ENCODE data around the gene COX8A. TPM values are rescaled to one million over a fixed set of nuclear protein-coding genes. Genes with fewer than 3 reads are reported as not detected.

The COX8A gene
- total and polyA plus RNA-seq, 10 of the 15 experiments (the other 5 are each of a cell fraction or from before 2014, with no cell fraction given): 243 to 1,476 (median 522) TPM

DNA sequence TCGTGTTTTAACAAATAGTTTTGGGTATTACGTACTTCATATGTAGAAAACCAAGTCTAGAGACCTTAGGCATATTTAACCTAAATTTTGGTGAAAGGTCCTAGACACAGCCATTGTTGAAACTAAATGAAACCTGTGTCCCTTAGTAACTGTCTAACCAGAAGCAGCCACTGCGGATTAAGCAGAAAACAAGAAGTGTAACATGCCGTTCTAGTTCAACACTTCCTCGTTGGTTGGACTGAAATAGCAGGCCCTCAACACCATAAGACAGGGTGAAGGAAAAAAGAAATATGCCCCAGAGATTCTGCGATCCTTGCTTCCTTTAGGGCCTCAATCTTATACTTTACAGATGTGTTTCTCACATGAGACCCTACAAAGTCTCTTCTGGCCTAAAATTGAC, 33.6 kb upstream of the COX8A start:
- no peak for DNase-seq (ENCODE audit: low read depth, low spot score)
- Histone ChIP-seq H3K4me2 (ENCODE audit: control insufficient read depth, insufficient read depth) (peak overlapping the region; percentile 77), H2AFZ (ENCODE audit: control insufficient read depth, low read depth, low read length) (peak overlapping the region; percentile 41; the same call in 1 of the 2 replicates), H3K79me2 (ENCODE audit: control insufficient read depth, insufficient read depth, low read length) (peaks cover 43% of the 10 kb centered on the region), H3K9me3 (replicated peaks; ENCODE audit: control insufficient read depth, insufficient read depth, low read length) (no peaks in the 10 kb centered on the region), H4K20me1 (ENCODE audit: control insufficient read depth, insufficient read depth) (no peaks in the 10 kb centered on the region), H3K9ac (ENCODE audit: control insufficient read depth, insufficient read depth, low read length) (peak overlapping the region; percentile 24; the same call in 1 of the 2 replicates), H3K4me3 (peak overlapping the region; percentile 91; the same call in 1 of the 2 replicates), H3K27ac (ENCODE audit: control insufficient read depth, insufficient read depth) (peak overlapping the region; percentile 35), H3K4me1 (ENCODE audit: control insufficient read depth, insufficient read depth, low read length) (peaks cover 24% of the 10 kb centered on the region; the same call in 1 of the 2 replicates), H3K36me3 (ENCODE audit: control insufficient read depth in 2 of 2, insufficient read depth in 2 of 2, low read length in 1 of 2) (peaks cover 0 to 6% of the 10 kb centered on the region in 2 experiments; a peak in 1 of 4 replicates), H3K27me3 (replicated peaks in 1 of 2; ENCODE audit: control insufficient read depth in 2 of 2, insufficient read depth in 2 of 2, low read length in 1 of 2) (no peaks in the 10 kb centered on the region)
- SMC1A ChIA-PET (ENCODE audit: uncharacterized antibody, unreplicated experiment): no interaction called here
- TSS peak; percentile 66 for BruUV-seq (replicated peaks)
- intact Hi-C loops (cut with micrococcal nuclease; ENCODE audit: unreplicated experiment) (no loop called here), in situ Hi-C loops (cut with MboI) (no loop called here)
- no peak for ATAC-seq
- RAD21 ChIA-PET (ENCODE audit: unreplicated experiment): interaction anchor here (6.0 kb wide), 1 partner anchor 102 kb away, joined by 101 read pairs; the partner anchor contains the start of gene MARK2
- CTCF ChIA-PET: interaction anchor here (12.7 kb wide), 1 partner anchor 103 kb away, joined by 271 read pairs; the partner anchor contains the start of gene MARK2
- peak; percentile 62 for FAIRE-seq
- POLR2A ChIA-PET: no interaction called here
- no peak for TF ChIP-seq SUZ12 (IDR thresholded peaks at IDR 0.05; ENCODE audit: unreplicated experiment)
- peak; percentile 63; the same call in 1 of the 2 replicates for TF ChIP-seq SPI1 (IDR thresholded peaks at IDR 0.05; ENCODE audit: borderline replicate concordance, insufficient read depth, low read depth, low read length)
- WGBS (ENCODE audit: insufficient coverage, insufficient replicate concordance, low lambda C conversion rate, missing lambda C conversion rate): 52% methylated on average over 6 of the region's 6 CpGs

DNA sequence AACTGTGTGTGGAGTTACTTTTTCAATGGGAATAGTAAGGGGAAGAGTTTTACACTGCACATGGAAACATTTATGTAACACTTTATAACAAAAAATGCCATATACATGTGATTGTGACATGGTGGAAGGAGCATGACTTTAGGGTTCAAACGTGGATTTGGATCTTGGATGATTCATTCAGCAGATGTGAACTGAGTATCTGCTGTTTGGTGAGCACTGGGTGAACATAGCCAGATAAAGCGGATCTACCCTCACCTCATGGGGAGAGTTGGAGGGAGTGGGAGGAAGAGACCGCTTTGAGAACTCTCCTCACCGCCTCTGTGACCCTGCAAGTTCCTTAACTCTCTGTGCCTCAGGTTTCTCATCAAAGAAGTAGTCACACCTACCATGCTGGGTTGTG, 32.5 kb upstream of the COX8A start:
- WGBS (ENCODE audit: insufficient coverage, insufficient replicate concordance, low lambda C conversion rate, missing lambda C conversion rate): 75% methylated on average over 4 of the region's 4 CpGs
- no peaks in the 10 kb centered on the region for H3K9me3 ChIP-seq (replicated peaks; ENCODE audit: control insufficient read depth, insufficient read depth, low read length)
- no peak overlapping the region for H3K27ac ChIP-seq (ENCODE audit: control insufficient read depth, insufficient read depth)
- no peak overlapping the region for H2AFZ ChIP-seq (ENCODE audit: control insufficient read depth, low read depth, low read length)
- SMC1A ChIA-PET (ENCODE audit: uncharacterized antibody, unreplicated experiment): interaction anchor here (1.4 to 11.4 kb wide), 3 partner anchors 10 to 105 kb away, joined by 5 to 234 read pairs (median 6); partner anchors contain the start of gene MARK2
- H3K9ac ChIP-seq (ENCODE audit: control insufficient read depth, insufficient read depth, low read length): no peak overlapping the region
- FAIRE-seq (no peak), ATAC-seq (no peak), DNase-seq (ENCODE audit: low read depth, low spot score) (no peak)
- H3K36me3 ChIP-seq (ENCODE audit: control insufficient read depth in 2 of 2, insufficient read depth in 2 of 2, low read length in 1 of 2): peaks cover 8 to 9% of the 10 kb centered on the region in 2 experiments; a peak in 3 of 4 replicates
- in situ Hi-C loops (cut with MboI): no loop called here
- H4K20me1 ChIP-seq (ENCODE audit: control insufficient read depth, insufficient read depth): no peaks in the 10 kb centered on the region
- POLR2A ChIA-PET: interaction anchor here (1.4 kb wide), 1 partner anchor 10 kb away, joined by 6 read pairs; no protein-coding TSS in a partner anchor
- RAD21 ChIA-PET (ENCODE audit: unreplicated experiment): interaction anchor here (6.0 kb wide), 1 partner anchor 104 kb away, joined by 101 read pairs; the partner anchor contains the start of gene MARK2
- BruUV-seq (replicated peaks): no TSS peak
- H3K4me1 ChIP-seq (ENCODE audit: control insufficient read depth, insufficient read depth, low read length): peaks cover 24% of the 10 kb centered on the region; the same call in 1 of the 2 replicates
- intact Hi-C loops (cut with micrococcal nuclease; ENCODE audit: unreplicated experiment): no loop called here
- CTCF ChIA-PET: interaction anchor here (0.9 to 12.7 kb wide), 3 partner anchors 9 to 174 kb away, joined by 3 to 271 read pairs (median 6); partner anchors contain the start of genes MARK2 and ZFTA
- H3K4me3 ChIP-seq: no peak overlapping the region
- no peak overlapping the region for H3K4me2 ChIP-seq (ENCODE audit: control insufficient read depth, insufficient read depth)
- H3K27me3 ChIP-seq (replicated peaks in 1 of 2; ENCODE audit: control insufficient read depth in 2 of 2, insufficient read depth in 2 of 2, low read length in 1 of 2): no peaks in the 10 kb centered on the region
- peaks cover 43% of the 10 kb centered on the region for H3K79me2 ChIP-seq (ENCODE audit: control insufficient read depth, insufficient read depth, low read length)
- TF ChIP-seq RBBP5 (conservative IDR thresholded peaks at IDR 0.05) (no peak), ZNF217 (IDR thresholded peaks at IDR 0.05) (no peak), ESRRA (IDR thresholded peaks at IDR 0.05; ENCODE audit: low read length) (no peak), CBX5 (IDR thresholded peaks at IDR 0.05; ENCODE audit: low read depth) (no peak), CHD1 (IDR thresholded peaks at IDR 0.05; ENCODE audit: low read depth, low read length) (no peak), NR2C1 (IDR thresholded peaks at IDR 0.05) (no peak), NBN (IDR thresholded peaks at IDR 0.05) (no peak), ZNF687 (IDR thresholded peaks at IDR 0.05) (no peak), SP1 (IDR thresholded peaks at IDR 0.05; ENCODE audit: low read depth, low read length) (no peak), RB1 (IDR thresholded peaks at IDR 0.05; ENCODE audit: borderline replicate concordance) (no peak), BHLHE40 (IDR thresholded peaks at IDR 0.05; ENCODE audit: borderline replicate concordance in 1 of 2, low read depth in 2 of 2, low read length in 1 of 2) (no peak)
